Measurements from ENCODE around the gene POM121.
"Not testable (repeated sequence)": the region's sequence is repeated elsewhere in the genome, so short reads cannot be mapped to it uniquely, and the experiment has no call there.

Gene POM121

DNA sequence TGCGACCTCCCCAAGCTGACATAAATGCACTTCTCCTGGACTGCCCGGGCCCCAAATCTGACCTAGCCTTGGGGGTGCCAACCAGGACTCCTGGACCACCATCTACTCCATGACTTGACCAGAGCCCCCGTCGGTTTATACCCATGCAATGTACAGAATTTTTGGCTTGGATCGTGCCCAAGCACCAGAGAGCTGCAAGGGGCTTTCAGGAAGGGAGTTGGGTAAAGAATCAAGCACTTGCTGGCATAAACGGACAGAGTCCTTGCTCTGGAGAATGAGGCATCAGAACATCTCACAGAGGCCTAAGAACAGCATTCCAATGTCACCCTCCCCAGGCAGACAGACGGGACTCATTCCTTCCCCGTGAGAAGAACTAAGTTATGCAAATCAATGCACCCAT is 38.2 kb downstream of the POM121 start:
- DNase-seq (ENCODE audit: extremely low spot score); CTCF ChIA-PET; POLR2A ChIA-PET: not testable (repeated sequence)

DNA sequence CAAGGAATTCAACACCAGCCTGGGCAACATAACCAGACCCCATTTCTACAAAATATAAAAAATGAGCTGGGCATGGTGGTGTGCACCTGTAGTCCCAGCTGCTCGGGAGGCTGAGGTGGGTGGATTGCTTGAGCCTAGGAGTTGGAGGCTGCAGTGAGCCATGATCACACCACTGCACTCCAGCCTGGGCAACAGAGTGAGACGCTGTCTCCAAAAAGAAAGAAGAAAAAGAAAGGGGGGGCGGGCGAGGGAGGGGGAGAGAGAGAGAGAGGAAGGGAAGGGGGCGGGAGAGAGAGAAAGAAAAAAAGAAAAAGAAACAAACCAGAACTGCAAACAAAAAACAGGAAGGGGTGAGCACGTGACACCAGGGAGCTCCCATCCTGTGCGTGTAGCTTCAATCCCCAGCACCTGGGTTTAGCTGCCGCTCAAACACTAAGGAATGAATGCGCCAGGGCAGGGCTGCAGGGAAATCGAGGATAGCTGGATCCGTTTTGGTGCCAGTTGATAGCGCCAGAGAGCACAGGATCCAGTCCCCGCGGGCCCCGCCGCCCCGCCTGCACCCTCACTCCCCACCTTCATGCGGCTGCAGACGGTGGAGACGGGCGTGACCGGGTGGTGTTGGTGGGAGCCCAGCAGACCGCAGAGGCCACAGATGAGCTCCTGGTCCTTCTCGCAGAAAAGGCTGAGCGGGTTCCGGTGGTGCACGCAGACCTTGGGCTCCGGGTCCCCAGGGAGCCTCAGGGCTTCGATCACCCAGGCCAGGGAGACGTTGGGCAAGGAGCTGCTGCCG is 40.5 kb downstream of the POM121 start:
- POLR2A ChIA-PET; CTCF ChIA-PET; DNase-seq (ENCODE audit: extremely low spot score): not testable (repeated sequence)

DNA sequence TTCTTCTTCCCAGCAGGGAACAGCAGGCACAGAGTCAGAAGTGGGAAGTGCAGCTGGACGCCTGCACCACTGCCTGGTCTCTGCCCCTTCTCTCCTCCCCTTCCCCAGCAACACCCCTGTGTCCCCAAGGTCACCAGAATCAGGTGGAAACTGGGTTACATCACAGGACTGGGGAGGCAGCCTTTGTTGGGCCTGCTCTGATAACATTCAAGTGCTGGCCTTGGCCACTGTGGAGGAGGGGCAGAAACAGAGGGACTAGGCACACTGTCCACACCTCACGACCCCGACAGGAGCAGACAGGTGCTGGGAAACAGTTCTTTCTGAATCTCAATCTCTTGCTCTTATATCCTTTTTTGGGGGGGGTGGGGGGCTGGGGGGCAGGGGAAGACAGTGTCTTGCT is 42.0 kb downstream of the POM121 start:
- POLR2A ChIA-PET; CTCF ChIA-PET; DNase-seq (ENCODE audit: extremely low spot score): not testable (repeated sequence)

DNA sequence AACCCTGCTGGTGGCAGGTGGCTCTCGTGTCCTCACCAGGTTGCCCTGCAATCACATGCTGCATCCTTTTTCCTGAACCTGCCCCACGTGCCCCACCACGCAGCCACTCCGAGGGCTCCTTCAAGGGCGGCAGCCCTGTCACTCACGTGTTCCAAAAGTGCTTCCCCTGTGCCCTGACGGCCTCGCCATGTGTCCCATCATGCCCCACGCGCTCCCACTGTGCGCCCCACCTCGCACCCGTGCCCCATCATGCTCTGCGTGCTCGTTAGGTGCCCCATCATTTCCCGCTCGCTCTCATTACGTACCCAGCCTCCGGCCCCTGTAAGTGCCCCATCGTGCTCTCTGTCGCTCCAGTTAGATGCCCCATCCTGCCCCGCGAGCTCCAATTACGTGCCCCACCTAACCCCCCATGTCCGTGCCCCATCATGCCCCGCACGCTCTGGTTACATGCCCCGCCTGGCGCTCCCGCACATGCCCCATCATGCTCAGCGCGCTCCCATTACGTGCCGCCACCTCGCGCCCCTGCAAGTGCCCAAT is 44.2 kb downstream of the POM121 start, which contains the start of gene TRIM74:
TRIM74 (minus strand) TSS at position 487 of the 537 bp plus-strand sequence. CDS start 3,309 bp downstream, outside the sequence.
- POLR2A ChIA-PET; CTCF ChIA-PET; DNase-seq (ENCODE audit: extremely low spot score): not testable (repeated sequence)

DNA sequence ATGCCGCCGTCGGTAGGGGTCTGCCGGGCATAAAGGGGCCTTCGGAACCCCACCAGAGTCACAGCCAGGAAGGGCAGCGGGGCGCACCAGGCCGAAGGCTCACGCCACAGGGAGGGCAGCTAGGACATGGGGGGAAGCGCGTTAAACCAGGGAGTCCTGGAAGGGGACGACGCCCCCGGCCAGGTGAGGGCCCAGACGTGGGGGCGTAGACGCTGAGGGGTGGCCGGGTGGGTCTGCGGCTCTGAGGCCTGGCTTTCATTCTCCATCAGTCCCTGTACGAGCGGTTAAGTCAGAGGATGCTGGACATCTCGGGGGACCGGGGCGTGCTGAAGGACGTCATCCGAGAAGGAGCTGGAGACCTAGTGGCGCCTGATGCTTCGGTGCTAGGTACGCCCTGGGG is 44.8 kb downstream of the POM121 start:
- POLR2A ChIA-PET; DNase-seq (ENCODE audit: extremely low spot score); CTCF ChIA-PET: not testable (repeated sequence)

DNA sequence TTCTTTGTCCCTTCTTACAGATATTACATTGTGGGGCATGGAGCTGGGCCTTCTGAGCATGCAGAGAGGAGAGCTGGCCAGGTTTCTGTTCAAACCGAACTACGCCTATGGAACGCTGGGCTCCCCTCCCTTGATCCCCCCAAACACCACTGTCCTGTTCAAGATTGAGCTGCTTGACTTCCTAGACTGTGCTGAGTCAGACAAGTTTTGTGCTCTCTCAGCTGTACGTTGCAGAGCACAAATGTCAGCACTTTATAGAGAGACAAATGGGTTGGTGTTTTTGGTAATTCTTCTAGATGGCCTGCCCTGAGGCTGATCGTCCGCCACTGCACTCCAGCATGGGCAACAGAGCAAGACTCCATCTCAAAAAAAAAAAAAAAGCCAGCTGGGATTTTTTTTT is 46.6 kb downstream of the POM121 start:
- POLR2A ChIA-PET; CTCF ChIA-PET; DNase-seq (ENCODE audit: extremely low spot score): not testable (repeated sequence)

DNA sequence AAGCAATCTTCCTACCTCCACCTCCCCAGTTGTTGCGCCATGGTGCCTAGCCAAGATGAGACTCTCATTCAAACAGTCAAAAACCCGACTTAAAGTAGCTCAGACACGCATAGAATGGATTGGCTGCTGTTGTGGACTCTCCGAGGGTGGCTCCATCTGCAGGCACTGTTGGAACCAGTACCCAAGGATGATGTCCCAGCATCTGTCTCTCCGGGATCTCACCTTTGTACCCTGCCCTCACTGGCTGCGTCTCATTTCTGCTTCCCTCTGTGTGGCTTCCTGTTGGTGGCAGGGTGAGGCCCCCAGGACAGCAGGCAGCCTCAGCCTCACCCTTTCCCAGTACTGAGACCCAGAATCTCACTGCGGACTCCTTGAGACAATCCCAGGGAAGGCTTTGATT is 49.9 kb downstream of the POM121 start:
- POLR2A ChIA-PET; CTCF ChIA-PET; DNase-seq (ENCODE audit: extremely low spot score): not testable (repeated sequence)

DNA sequence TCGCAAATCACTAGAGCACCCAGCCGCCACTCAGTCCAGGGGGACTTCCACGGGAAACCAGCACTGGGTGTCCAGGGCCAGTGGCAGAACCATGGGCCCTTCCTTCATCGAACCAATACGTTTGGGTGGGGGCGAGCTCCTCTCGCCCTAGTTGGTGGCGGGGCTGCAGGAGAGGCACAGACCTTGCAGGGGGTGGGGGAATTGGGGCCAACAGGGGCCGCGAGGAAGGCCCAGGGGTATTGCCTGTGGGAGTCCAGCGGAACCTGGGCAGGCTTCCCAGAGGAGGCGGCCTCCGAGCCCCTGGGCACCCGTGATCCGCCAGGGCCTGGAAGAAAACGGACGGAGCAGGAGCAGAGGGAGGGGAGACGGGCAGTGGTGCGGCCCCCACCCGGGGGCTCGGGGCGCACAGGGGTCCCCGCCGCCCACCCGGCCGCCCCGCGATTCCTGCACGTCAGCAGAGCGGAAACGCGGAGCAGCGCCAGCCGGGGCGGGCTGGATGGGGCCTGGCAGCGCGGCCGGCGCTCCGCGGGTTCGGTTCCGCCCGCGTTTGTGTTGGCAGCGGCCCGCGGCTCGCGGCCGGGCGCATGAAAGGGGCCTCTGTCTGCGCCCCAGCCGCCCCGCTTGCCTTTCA is 50.9 kb downstream of the POM121 start:
- CTCF ChIA-PET; DNase-seq (ENCODE audit: extremely low spot score); POLR2A ChIA-PET: not testable (repeated sequence)

DNA sequence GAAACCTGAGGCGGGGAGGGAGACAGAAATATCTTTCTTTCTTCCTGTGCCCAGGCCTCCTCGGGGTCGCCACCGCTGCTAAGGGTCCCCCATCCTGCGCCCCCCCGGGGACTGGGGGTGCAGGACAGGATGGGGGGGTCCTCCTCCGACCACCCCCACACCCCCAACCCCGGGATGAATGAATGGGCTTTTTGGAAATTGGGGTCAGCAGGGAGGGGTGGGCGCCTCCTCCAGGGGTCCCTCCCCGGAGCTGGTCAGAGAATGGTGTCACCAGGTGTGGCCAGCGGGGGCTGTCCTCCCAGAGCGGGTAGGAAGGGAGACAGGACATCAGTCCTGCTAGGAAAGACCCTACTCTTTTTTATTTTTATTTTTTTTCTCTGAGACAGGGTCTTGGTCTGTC is 51.5 kb downstream of the POM121 start:
- CTCF ChIA-PET; POLR2A ChIA-PET; DNase-seq (ENCODE audit: extremely low spot score): not testable (repeated sequence)

DNA sequence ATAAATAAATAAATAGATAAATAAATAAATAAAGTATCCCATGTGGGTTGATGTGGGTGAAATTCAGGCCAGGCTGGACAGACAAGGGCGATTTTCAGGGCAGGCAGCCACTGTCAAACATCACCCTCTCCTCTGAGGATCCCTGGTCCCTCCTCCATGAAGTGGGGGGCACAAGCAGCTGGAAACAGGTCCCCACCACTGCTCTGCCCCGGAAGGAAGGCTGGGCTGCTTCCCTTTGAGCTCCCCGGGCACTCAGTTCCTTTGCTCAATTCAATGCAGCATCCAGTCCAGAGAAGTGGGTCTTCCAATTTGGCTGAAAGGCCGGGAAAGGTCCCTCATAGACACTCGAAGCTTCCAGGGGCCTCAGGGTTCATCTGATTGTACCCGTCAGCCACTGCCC is 55.5 kb downstream of the POM121 start:
- CTCF ChIA-PET; POLR2A ChIA-PET; DNase-seq (ENCODE audit: extremely low spot score): not testable (repeated sequence)

DNA sequence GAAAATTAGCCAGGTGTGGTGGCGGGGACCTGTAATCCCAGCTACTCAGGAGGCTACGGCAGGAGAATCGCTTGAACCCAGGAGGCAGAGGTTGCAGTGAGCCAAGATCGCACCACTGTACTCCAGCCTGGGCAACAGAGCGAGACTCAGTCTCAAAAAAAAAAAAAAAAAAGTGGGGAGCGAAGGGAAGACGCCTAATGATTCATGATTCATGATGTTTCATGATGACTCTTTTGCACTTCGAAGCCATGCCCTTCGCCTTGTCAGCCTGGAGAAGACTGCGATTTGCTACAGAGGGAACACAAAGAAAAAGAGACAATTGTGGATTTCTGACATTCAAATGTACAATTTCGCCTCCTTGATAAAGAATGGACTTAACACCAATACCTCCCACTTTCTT is 57.2 kb downstream of the POM121 start:
- POLR2A ChIA-PET; CTCF ChIA-PET; DNase-seq (ENCODE audit: extremely low spot score): not testable (repeated sequence)

DNA sequence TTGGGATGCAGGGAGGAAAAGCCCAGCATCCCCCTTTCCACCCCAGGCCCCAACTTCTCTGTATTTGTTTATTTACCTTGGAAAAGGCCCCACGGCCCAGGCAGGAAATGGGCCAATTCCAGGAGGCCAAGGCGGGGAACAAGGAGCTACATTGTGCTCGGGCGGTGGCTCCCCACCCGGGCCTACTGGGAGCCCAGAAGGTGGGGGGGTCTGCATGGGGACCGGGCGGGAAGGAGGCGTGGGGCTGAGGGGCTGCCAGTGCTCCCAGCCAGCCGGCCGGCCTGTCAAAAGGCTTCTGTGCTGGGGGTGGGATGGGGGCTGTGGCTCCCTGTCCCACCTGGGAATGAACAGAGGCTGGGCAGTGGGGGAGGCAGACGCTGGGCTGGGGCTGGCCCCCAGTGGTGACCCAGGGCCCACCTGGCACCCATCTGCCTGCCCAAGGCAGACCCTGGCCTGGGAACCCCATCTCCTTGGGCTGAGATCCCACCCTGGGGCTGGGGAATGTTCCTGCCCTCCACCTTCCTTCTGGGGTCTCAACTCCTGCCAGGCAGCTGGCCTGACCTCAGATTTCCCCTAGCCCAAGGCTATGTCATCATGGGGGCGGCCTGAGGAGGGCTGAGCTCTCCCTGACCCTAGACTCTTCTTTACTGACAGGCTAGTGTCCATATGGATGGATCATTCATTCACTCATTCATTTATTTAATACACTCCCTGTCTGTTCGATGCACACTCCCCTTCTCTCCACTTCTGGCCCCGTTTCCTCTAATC is 65.4 kb downstream of the POM121 start:
- CTCF ChIA-PET; POLR2A ChIA-PET; DNase-seq (ENCODE audit: extremely low spot score): not testable (repeated sequence)

DNA sequence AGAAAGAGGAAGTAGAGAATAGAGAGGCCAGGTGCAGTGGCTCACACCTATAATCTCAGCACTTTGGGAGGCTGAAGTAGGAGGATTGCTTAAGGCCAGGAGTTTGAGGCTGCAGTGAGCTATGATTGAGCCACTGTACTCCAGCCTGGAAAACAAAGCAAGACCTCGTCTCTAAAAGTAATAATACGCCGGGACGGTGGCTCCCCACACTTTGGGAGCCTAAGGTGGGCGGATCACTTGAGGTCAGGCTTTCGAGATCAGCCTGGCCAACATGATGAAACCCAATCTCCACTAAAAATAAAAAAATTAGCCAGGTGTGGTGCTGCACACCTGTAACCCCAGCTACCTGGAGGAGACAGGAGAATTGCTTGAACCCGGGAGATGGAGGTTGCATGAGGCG is 70.6 kb downstream of the POM121 start:
- CTCF ChIA-PET; DNase-seq (ENCODE audit: extremely low spot score); POLR2A ChIA-PET: not testable (repeated sequence)

DNA sequence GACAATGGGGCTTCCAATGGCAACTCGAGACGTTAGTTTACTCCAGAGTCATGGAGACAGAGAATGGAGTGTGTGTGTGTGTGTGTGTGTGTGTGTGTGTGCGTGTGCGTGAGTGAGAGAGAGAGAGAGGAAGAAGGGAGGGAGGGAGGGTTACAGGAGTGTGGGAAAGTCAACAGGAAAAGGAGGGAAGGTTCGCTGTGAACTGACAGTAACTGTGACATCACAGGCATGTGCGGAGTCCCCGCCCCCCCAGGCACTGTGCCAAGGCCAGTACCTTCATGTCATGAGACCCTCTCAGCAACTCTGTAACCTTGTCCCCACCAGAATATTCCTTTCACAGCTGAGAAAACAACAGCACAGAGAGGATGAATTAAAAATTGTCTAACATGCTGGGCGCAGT is 72.6 kb downstream of the POM121 start:
- CTCF ChIA-PET; POLR2A ChIA-PET; DNase-seq (ENCODE audit: extremely low spot score): not testable (repeated sequence)

DNA sequence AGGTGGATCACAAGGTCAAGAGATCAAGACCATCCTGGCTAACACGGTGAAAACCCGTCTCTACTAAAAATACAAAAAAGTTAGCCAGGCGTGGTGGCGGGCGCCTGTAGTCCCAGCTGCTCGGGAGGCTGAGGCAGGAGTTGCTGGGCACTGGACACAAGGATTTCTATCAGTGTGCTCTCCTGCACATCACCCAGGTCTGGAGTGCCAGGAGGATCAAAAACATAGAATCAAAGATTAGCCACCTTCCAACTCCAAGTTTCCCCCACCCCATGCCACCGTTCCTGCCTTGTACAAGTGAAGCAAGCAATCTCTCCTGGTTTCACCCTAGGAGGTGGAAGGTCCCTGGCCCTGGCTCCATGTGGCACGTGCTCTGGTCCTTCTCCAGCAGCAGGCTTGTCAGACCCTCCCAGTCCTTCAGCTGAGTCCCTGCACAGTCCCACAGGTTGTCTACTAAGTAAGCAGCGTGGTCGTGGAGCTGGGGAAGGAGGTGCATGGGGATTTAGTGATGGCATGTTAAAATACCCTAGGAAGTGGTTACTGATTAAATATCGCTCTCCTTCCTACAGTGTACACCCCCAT is 73.1 kb downstream of the POM121 start:
- POLR2A ChIA-PET; CTCF ChIA-PET; DNase-seq (ENCODE audit: extremely low spot score): not testable (repeated sequence)
